Adrenal gland (tissue), 12 donors: ENCODE data around the gene ABAT. TPM values are rescaled to one million over a fixed set of nuclear protein-coding genes. Genes with fewer than 3 reads are reported as not detected.

ENCODE experiments used
- DNase-seq, 7 donors: peaks; one replicate each; pipeline ENCODE4 v3.0.0-alpha.2; 2019 to 2020
- H3K27ac ChIP-seq, 5 donors: fragments of 200-600 bp; sonication (generic) in 4 of 5; 1 replicate in 3 of 5; 2 replicates in 2 of 5; pipeline versions ENCODE4 v1.5.1 to v1.8.0; 2016 to 2020; ENCODE audit warnings: mild to moderate bottlenecking in 1 of 5
- H3K27me3 ChIP-seq: fragments of 200-600 bp; 2 replicates; pipeline ENCODE4 v1.8.0; 2021
- H3K36me3 ChIP-seq, 2 donors: fragments of 200-600 bp; replicated peaks in 1 of 2; 1 replicate in 1 of 2; 2 replicates in 1 of 2; pipeline versions ENCODE4 v1.5.1 to v1.8.0; 2018 to 2022
- H3K4me1 ChIP-seq, 2 donors: fragments of 200-600 bp; replicated peaks in 1 of 2; 1 replicate in 1 of 2; 2 replicates in 1 of 2; pipeline versions ENCODE4 v1.5.1 to v1.8.0; 2018 to 2021
- H3K4me3 ChIP-seq, 4 donors: fragments of 200-600 bp; sonication (generic) in 3 of 4; one replicate each; pipeline ENCODE4 v1.5.1; 2016 to 2018
- H3K9me3 ChIP-seq, 3 donors: fragments of 200-600 bp; sonication (generic) in 1 of 3; replicated peaks in 1 of 3; 1 replicate in 2 of 3; 2 replicates in 1 of 3; pipeline versions ENCODE4 v1.5.1 to v1.8.0; 2016 to 2021
- CTCF ChIP-seq, 6 experiments: fragments of 450-650 bp in 4 of 6; fragments of 200-600 bp in 2 of 6; sonication (generic) in 1 of 6; IDR thresholded peaks; 1 replicate in 5 of 6; 2 replicates in 1 of 6; pipeline versions ENCODE4 v1.5.1 to v1.8.0; 2016 to 2021; ENCODE audit warnings: antibody characterized with exemption in 6 of 6, mild to moderate bottlenecking in 2 of 6, moderate library complexity in 1 of 6
- POLR2A ChIP-seq, 2 donors: fragments of 450-650 bp; IDR thresholded peaks; one replicate each; pipeline ENCODE4 v1.6.1; 2017; ENCODE audit warnings: antibody characterized with exemption in 2 of 2, mild to moderate bottlenecking in 2 of 2, moderate library complexity in 1 of 2
- WGBS, 4 donors: extraction: QIAGEN DNeasy Blood & Tissue Kit in 2 of 4; methylation state at CpG; one replicate each; pipeline versions ENCODE4 v1.1.5 to v1.1.7; 2013 to 2017; 5-methylcytosine and 5-hydroxymethylcytosine counted together
- intact Hi-C, 2 donors: fragments of 100-400 bp; cut with DNase I; formaldehyde crosslinking; loops; one replicate each; pipeline versions ENCODE4 v1.14.1 to v1.15.0; 2022 to 2023
- polyA plus RNA-seq, 3 donors: library from polyadenylated mRNA; stranded (reverse); fragments of 200-250 nt in 2 of 3; fragments of 350-450 nt in 1 of 3; fragmentation: Illumina TruSeq in 1 of 3; extraction: RNeasy Lipid Tissue Mini Kit (QIAGEN cat#74804) in 1 of 3; gene quantifications; one replicate each; pipeline ENCODE4 v1.2.3, GENCODE V29; 2013 to 2014
- total RNA-seq, 9 donors: library from RNA; depleted of rRNA in 4 of 9; stranded (reverse); fragments of >200 nt in 4 of 9; fragments of 120-200 nt in 1 of 9; fragmentation: NEBNext Ultra II Directional in 1 of 9; extraction: Animal tissue kit (Norgen Biotek cat#: 25700) in 1 of 9; gene quantifications; one replicate each; pipeline versions ENCODE4 v1.1.0 to v1.2.4, GENCODE V29; 2013 to 2023
- donor health status: healthy with polysubstance abuse.
- donor health status: Bipolar disorder and iron deficiency.
- donor health status: DM: yes; HTN: yes; CAD: no.
- donor health status: DM: no; HTN: no; CAD: no.
- donor health status: DM: no; HTN: no; CAD: no.
- donor health status: DM: yes; HTN: yes; CAD: no.

Gene ABAT
- total and polyA plus RNA-seq, 12 donors, result 12.1 to 89.2 (median 28.5) TPM

GRCh38 chr16:8727857-8728618 is 53.6 kb downstream of the ABAT start:
- Histone ChIP-seq H3K4me1 (peaks cover 0 to 6% of the 10 kb centered on the region in 2 donors), H3K27me3 (no peaks in the 10 kb centered on the region), H3K36me3 (no peaks in the 10 kb centered on the region), H3K9me3 (no peaks in the 10 kb centered on the region), H3K4me3 (no peak overlapping the region), H3K27ac (no peak overlapping the region)
- no peak for DNase-seq
- intact Hi-C loops, result no loop called here
- TF ChIP-seq POLR2A (IDR thresholded peaks at IDR 0.05), result no peak
- no peak for TF ChIP-seq CTCF (IDR thresholded peaks at IDR 0.05)
- WGBS, 4 donors, result 70 to 79% (median 77%) methylated on average over 13 of the region's 13 CpGs

GRCh38 chr16:8729779-8730334 is 55.4 kb downstream of the ABAT start:
- 76 to 87% (median 80%) methylated on average over 8 of the region's 8 CpGs for WGBS, 4 donors
- Histone ChIP-seq H3K4me1 (peaks cover 0 to 6% of the 10 kb centered on the region in 2 donors), H3K36me3 (no peaks in the 10 kb centered on the region), H3K27ac (no peak overlapping the region), H3K4me3 (no peak overlapping the region), H3K9me3 (no peaks in the 10 kb centered on the region), H3K27me3 (no peaks in the 10 kb centered on the region)
- TF ChIP-seq POLR2A (IDR thresholded peaks at IDR 0.05), result no peak
- TF ChIP-seq CTCF (IDR thresholded peaks at IDR 0.05), result no peak
- intact Hi-C loops, result no loop called here
- no peak for DNase-seq

- no peak overlapping the region for H3K27ac ChIP-seq
- peaks cover 0 to 6% of the 10 kb centered on the region in 2 donors for H3K4me1 ChIP-seq
- no peaks in the 10 kb centered on the region for H3K27me3 ChIP-seq
- no peak for TF ChIP-seq POLR2A (IDR thresholded peaks at IDR 0.05)
- no peak for TF ChIP-seq CTCF (IDR thresholded peaks at IDR 0.05)
- no peaks in the 10 kb centered on the region for H3K9me3 ChIP-seq
- H3K36me3 ChIP-seq, result no peaks in the 10 kb centered on the region
- no peak for DNase-seq
- no peak overlapping the region for H3K4me3 ChIP-seq
- 89 to 93% (median 91%) methylated on average over 7 to 8 of the region's 8 CpGs for WGBS, 4 donors
- intact Hi-C loops, result no loop called here
Observed at GRCh38 chr16:8730335-8730915, 56.0 kb downstream of the ABAT start.

- no peaks in the 10 kb centered on the region for H3K36me3 ChIP-seq
- H3K27ac ChIP-seq, result no peak overlapping the region
- TF ChIP-seq CTCF (IDR thresholded peaks at IDR 0.05) (no peak), POLR2A (IDR thresholded peaks at IDR 0.05) (no peak)
- no peaks in the 10 kb centered on the region for H3K9me3 ChIP-seq
- intact Hi-C loops, result no loop called here
- no peak overlapping the region for H3K4me3 ChIP-seq
- peaks cover 0 to 6% of the 10 kb centered on the region in 2 donors for H3K4me1 ChIP-seq
- DNase-seq, result no peak
- H3K27me3 ChIP-seq, result no peaks in the 10 kb centered on the region
- 90 to 94% (median 91%) methylated on average over 5 of the region's 5 CpGs for WGBS, 4 donors
Observed at GRCh38 chr16:8733849-8734540, 59.6 kb downstream of the ABAT start.
